Putamen (tissue), 1 donor: ENCODE results near the gene PCMT1.
"Not testable (repeated sequence)": the region's sequence is repeated elsewhere in the genome, so short reads cannot be mapped to it uniquely, and the experiment has no call there.

Experiments
- DNase-seq: peaks from one replicate; pipeline ENCODE4 v3.0.0-alpha.2; 2016; ENCODE audit warnings: low spot score

PCMT1 gene

DNA sequence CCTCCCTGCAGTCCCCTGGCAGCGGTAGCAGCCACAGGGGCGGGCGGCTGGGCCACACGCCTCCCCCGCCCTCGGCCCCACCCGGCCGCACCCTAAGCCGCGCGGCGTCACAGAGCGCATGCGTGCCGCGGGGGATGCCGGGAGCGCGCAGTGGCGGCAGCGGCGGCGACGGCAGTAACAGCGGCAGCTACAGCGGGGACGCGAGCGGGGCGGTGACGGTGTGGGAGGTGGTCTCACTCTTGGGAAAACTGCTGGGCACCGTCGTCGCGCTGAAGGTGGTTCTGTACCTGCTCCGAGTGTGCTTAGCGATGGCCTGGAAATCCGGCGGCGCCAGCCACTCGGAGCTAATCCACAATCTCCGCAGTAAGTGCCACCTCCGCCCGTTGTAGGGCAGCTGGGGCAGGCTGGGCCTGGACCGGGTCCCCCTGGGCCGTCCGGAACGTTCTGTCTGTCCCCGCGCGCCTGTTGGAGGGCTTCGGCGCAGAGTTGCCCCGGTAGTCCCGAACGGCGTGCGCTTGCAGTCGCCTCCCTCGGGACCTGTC, at the start of gene PCMT1:
Gene PCMT1, plus strand, starts transcription at position 148 of the 542 bp plus-strand sequence. Its CDS starts 161 bp downstream, at position 309.
- peak; percentile 91 for DNase-seq

GRCh38 chr6:149701714-149702113, 47.8 kb upstream of the PCMT1 start:
- DNase-seq, result no peak

- DNase-seq, result no peak
Measured at GRCh38 chr6:149711711-149712110, 37.8 kb upstream of the PCMT1 start.

GRCh38 chr6:149714442-149714841, 35.1 kb upstream of the PCMT1 start:
- DNase-seq, result no peak

GRCh38 chr6:149716181-149716963, 33.2 kb upstream of the PCMT1 start:
- no peak for DNase-seq

GRCh38 chr6:149717255-149717587, 32.3 kb upstream of the PCMT1 start:
- no peak for DNase-seq

DNA sequence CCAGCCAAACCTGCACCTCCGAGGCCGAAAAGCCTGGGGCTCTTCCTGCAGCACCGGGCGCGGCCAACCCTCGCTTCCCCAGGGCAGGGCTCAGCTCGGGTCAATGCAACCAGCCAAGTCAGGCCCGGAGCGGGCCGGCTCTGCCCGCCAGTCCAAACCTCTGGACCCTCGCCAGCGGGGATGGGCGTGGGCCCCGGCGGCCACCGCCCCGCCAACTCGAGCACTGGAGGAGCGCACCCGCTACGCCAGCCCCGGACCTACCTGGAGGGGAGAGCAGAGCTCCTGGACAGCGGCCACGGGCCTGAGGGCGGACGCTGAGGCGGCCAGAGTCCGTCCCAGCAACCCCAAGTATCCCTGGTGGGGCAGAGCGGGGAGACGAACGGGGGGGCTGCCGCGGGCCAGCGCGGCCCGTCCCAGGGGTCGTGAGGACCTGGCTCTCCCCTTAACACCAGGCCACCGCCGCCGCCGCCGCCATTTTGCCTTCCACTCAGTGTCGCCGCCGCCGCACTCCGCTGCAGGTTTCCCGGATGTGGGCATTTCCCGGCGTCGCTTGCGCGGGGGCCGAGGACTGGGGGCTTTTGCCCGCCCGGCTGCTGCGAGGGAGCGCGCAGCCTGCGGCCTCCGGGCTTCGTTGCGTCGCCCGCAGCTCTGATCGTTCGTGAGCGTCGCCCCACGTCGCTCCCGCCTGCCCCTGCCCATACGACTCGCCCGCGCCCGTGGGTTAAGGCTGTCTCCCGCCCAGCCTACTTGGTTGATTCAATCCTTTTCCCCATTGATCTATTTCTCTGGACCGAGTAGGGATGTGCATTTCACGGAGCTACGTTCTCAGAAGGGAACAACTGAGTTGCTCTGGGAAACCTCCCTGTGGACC, 31.7 kb upstream of the PCMT1 start, which contains the start of gene LATS1:
Gene LATS1, minus strand, starts transcription at position 514 of the 871 bp plus-strand sequence. CDS start 15,975 bp downstream, outside the sequence.
- DNase-seq, result peak; percentile 88

GRCh38 chr6:149719531-149719930, 30.0 kb upstream of the PCMT1 start:
- peak; percentile 63 for DNase-seq

DNA sequence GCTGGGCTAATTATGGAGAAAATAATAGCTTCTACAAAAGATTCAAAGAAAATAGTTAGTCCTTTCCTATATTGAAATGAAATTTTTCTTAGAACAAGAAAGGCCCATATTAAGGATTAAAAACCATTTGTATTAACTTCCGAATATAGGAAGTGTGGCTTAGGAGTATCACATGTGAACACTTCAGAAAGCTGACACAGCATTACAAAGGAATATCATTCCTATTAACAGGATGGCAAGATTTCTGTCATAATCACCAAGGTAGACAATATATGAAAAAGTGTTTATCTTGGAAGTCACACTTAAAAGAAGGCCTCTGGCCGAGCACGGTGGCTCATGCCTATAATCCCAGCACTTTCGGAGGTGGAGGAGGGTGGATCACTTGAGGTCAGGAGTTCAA, 26.3 kb upstream of the PCMT1 start:
- DNase-seq, result no peak

- DNase-seq, result peak; percentile 75
Measured at GRCh38 chr6:149723771-149724417, 25.6 kb upstream of the PCMT1 start.

DNA sequence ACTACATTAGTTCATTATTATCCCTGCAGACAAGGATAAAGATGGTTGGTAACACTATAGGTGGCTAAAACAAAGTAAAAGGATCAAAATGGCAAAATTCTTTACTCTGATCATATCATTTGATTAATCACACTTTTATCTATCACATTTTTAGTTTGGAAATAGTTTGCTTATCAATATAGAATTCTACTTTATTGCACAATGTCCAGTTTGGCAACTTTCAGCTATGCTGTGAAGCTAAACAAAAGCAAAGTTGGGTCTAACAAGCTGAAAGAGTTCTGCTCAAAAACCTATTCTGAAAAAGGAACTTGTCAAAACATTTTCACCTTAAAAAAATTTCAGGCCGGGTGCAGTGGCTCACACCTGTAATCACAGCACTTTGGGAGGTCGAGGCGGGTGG, 23.8 kb upstream of the PCMT1 start:
- DNase-seq, result no peak

DNA sequence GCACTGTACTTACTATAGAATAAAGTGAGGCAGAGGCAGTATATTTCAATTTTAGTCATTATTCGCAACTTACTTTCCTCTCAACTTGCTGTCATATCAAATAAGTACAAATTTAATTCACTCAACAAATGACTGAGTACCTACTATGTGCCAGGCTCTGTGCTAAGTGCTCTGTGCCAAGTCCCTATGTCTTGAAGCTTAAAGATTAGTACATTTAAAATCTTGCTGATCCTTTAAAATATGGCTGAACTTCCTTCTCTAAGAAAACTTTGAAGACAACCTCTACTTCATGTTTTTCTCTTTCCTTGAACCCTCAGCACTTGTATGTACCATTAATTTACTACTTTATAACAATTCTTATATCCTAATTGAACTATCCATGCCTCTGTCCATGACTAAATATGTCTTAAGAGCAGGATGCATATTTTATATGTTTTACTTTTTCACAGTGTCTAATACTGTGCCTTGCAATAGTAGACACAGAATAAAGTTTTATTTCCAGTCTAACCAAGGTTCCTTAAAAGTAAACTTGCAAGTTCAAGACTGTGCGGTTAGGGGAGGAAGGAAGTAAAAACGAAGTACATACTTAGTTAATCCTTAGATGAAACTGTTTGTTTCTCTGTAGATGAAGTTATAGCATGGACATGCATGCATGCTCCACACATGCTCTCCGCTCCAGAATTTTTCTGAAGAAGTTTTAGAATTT, 21.6 kb upstream of the PCMT1 start:
- no peak for DNase-seq

- no peak for DNase-seq
Measured at GRCh38 chr6:149728499-149729234, 20.9 kb upstream of the PCMT1 start.

DNA sequence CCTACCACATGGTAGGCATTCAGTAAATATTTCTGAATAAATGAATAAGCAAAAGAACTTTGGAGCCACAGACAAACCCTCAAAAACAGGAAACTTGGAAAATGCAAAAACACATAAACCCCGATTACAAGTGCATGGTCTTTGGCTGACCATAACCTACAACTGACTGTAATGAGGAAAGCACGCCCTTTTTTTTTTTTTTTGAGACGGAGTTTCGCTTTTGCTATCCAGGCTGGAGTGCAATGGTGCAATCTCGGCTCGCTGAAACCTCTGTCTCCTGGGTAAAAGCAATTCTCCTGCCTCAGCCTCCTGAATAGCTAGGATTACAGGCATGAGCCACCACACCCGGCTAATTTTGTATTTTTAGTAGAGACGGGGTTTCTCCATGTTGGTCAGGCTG, 19.7 kb upstream of the PCMT1 start:
- no peak for DNase-seq

- no peak for DNase-seq
Measured at GRCh38 chr6:149733089-149733720, 16.3 kb upstream of the PCMT1 start.

- no peak for DNase-seq
Measured at GRCh38 chr6:149734915-149735314, 14.6 kb upstream of the PCMT1 start.

GRCh38 chr6:149745252-149745651, 4.3 kb upstream of the PCMT1 start:
- DNase-seq, result not testable (repeated sequence)

DNA sequence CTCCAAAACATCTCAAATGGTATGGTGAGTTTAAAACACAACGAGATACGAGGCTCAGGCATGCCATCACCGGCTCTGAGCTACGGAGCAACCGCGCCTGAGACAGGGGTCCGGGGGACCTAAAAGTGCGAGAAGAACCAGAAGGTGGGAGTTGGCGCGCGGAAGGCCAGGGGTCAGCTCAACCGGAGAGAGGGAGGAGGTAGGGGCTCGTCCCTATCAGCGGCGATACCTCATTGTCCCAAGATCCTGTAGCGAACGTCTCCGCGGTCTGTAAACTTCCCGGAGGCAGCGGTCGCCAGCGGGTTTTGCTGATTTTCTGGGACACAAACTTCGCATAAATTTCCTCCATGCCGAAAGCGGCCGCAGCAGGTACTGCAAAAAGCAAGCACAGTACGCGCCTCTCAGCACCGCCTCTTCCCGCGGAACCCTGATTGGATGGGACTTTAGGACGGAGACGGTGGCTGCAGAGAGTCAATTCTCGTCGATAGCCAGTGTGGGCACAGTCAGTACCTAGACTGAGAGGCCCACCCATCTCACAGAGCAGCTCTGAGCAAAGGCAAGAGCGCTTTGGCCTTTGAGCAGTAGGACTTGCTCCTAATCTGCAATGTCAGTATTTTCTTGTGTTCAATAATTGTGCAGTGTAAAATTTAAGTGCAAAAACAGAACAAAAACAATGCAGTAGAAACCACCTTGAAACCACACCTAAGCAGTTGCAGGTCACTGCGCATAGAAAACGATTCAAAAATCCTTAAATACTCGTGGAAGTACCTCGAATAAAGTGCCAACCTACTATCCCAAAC, 3.2 kb upstream of the PCMT1 start, which contains the start of gene NUP43:
Gene NUP43, minus strand, starts transcription at position 383 of the 800 bp plus-strand sequence. Its CDS starts 34 bp downstream, at position 349.
- DNase-seq, result peak; percentile 92

- DNase-seq, result not testable (repeated sequence)
Measured at GRCh38 chr6:149749082-149749593, 403 bp upstream of the PCMT1 start.
